HG02852 (cell line): ENCODE data around the gene CEBPZOS.
"Not testable (repeated sequence)": the region's sequence is repeated elsewhere in the genome, so short reads cannot be mapped to it uniquely, and the experiment has no call there.

ENCODE experiments used
- ATAC-seq: cut with Tn5 transposase; IDR thresholded peaks from one replicate; pipeline ENCODE4 v1.9.1; 2021; ENCODE audit warnings: mild to moderate bottlenecking, moderate library complexity; ENCODE audit not compliant: unreplicated experiment

CEBPZOS gene

DNA sequence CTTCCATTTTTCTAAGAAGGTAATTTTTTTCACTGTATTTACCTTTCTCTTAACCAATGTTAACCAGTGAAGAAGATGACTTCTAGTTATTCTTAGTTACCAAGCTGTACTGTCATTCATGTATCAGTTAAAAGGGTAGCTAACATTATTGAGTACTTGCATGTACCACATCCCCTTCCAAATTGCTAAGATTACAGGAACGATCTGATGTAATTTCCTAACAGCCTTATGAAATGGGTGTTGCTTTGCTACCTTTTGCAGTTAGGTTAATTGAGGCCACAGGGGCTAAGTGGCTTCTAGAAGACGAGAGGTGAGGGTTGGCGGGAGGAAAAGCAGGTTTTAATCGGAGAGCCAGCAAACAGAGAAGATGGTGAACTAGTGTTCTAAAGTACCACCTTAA lies 6.0 kb upstream of the CEBPZOS start:
- ATAC-seq = no peak

DNA sequence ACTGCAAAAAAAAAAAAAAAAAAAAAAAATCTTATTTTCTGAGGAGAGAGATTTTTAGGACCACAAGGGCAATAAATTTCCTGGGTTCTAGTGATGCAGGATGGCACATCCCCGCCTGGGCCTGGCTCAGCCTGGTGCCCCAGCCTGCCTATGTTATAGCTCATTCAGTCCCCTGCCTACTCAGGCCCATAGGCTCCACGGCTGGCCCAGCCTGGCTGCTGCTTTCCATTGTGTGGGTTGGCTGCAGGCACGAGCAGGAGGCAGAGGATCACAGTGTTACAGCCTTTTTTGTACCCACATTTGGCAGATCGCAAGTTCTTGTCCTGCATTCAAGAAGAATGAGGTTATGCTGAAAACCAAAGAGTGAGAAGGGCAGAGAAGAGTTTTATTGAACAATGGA lies 5.0 kb upstream of the CEBPZOS start:
- ATAC-seq = no peak

DNA sequence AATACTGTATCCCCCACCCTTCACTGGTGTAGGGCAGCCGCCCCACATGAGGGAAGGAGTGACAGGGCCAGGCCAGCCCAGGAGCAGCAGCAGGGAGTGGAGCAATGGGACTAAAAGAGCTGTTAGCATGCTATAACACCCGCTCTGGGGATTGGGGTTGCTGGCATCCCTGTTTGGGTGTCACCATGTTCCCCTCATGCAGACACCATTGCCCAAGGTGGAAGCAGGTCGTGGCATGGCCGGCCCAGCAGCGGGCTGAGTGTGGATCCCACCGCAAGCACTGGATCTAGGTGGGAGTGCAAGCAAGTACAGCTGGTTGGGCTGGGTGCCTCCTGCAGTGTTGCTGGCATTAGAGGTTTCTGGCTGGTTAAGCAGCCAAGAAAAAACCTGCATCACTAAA lies 4.5 kb upstream of the CEBPZOS start:
- ATAC-seq = no peak

DNA sequence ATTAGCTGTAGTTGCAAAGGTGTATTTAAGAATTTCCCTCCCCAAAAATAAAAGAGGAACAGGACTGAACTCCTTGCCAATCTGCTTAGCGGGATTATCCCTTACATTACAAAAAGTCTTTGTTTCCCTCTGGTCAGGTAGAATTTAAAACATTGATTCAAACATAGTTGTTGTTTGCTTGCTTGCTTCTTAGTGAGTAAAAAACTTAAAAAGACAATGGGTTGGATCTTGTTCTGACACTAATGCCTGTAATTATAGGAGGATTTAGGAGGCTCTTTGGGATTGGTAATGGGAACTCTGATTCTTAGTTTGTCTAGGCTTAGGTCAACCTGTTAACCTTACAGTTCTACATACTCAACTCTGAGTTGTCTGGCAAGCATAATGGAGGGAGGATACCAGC lies 3.7 kb upstream of the CEBPZOS start:
- ATAC-seq = no peak

DNA sequence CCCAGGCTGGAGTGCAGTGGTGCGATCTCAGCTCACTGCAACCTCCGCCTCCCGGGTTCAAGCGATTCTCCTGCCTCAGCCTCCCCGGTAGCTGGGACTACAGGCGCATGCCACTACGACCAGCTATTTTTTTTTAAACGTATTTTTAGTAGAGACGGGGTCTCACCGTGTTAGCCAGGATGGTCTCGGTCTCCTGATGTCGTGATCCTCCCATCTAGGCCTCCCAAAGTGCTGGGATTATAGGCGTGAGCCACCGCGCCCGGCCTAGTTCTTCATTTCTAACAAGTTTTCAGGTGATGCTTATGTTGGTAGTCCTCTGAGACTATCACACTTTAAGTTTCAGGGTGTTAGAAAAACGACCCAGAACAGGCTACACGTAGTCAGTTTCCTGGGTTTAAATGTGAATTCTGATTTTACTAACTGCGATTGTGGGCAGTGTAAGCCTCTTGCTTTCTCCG lies 405 bp upstream of the CEBPZOS start:
- not testable (repeated sequence) for ATAC-seq

DNA sequence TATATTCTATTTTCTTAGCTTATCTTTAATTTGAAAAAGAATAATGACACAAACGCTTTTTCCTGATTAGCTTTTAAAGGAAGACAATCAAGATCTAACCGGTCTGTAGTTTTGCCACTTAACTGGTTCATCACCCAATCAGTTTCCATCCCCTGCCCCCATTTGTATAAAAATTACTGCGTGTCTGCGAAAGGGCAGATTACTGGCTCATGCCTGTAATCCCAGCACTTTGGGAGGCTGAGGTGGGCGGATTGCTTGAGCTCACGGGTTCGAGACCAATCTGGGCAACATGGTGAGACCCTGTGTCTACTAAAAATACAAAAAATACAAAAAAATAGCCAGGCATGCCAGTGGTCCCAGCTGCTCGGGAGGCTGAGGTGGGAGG lies 2.4 kb downstream of the CEBPZOS start:
- ATAC-seq = no peak

DNA sequence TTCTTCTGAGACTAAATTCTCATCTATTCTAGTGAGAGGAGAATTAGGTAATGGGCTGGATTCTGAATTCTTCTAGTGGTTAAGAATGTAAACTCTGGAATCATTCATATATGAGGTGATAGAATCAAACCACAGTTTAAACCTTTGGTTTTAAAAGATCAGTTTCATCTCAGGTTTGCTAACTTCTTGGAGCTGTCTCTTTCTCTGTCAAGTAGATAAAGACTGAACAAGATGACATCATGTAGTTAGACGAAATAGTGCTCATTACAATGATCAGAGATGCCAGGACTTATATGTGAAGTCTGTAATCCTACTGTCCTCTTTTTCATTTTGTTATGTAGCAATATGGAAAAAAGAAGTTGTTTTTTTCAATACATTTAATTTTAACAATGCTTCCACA lies 4.9 kb downstream of the CEBPZOS start:
- no peak for ATAC-seq

DNA sequence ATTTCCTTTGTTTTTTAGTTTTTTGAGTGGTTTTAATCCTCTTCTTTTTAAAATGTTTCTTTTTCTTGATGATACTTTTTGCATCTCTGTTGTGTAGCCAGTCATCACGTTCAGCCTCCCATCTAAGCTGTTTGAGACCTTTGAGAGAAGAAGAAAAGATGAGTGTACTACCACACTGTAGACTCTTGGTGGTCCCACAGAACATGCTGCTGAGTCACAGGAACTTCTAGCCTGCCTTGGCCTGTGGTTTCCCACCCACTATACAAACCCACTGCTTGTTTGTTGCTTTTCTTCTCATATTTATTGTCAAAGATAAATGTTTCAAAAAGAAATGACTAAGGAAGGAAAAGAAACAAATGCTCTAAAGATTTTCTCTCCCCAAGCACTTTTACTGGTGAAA lies 5.5 kb downstream of the CEBPZOS start:
- no peak for ATAC-seq

DNA sequence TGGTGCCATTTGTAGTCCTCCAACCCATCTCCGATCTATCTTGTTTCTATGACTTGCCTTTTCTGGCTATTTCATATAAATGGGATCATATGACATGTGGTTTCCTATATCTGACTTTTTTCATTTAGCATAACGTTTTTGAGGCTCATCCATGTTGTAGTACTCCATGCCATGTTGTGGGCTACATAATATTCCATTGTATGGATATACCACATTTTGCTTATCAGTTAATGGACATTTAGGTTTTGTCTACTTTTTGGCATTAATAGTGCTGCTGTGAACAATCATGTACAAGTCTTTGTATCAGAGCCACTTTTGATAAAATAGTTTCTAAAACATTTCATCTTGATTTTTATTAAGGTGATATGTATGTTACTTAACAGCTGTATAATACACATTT lies 7.4 kb downstream of the CEBPZOS start:
- no peak for ATAC-seq

DNA sequence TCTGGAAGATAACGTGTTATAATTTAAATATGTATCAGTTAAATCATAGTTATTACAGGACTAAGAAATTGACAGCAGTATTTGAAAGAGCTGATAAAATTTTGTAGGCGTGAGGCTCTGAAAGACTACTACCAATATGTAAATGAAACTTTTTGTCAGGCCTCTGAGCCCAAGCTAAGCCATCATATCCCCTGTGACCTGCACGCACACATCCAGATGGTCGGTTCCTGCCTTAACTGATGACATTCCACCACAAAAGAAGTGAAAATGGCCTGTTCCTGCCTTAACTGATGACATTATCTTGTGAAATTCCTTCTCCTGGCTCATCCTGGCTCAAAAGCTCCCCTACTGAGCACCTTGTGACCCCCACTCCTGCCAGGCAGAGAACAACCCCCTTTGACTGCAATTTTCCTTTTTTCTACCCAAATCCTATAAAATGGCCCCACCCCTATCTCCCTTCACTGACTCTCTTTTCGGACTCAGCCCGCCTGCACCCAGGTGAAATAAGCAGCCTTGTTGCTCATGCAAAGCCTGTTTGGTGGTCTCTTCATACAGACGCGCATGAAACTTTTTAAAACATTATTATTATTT lies 8.9 kb downstream of the CEBPZOS start:
- ATAC-seq = not testable (repeated sequence)

DNA sequence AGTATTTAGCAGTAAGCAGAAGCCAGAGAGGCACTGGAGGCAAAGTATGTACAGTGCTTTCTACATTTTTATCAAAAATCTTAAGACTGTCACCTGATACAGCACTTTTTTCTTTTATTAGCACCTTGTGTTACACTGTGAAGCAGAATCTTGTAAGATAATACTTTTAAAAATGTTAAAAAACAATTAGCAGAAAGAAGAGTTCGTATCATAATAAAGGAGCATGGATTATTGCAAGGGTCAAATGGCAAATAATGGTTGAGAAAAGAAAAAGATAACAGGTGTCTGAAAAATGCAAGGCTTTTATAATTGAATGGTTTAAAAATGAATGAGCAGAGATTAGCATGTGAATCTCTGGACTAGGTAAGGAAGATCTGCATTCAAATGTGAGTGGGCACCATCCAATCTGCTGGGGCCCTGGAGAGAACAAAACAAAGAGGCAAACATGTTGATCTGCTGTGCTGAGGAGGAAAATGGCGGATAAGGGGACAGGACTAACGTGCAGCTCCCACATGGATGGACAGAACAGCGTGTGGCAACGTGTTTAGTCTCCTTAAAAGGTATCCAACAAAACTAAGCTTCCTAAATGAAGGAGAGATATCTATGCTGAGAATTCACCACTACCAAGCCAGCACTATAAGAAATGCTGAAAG lies 9.5 kb downstream of the CEBPZOS start:
- ATAC-seq = no peak

DNA sequence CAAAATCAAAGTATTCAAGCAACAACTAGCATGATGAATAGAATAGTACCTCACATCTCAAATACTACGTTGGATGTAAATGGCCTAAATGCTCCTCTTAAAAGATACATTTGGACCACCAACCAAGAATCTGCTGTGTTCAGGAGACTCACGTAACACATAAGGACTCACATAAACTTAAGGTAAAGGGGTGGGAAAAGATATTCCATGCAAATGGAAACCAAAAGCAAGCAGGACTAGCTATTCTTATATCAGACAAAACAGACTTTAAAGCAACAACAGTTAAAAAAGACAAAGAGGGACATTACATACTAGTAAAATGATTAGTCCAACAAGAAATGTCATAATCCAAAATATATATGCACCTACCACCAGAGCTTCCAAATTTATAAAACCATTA lies 10.5 kb downstream of the CEBPZOS start:
- ATAC-seq = not testable (repeated sequence)

DNA sequence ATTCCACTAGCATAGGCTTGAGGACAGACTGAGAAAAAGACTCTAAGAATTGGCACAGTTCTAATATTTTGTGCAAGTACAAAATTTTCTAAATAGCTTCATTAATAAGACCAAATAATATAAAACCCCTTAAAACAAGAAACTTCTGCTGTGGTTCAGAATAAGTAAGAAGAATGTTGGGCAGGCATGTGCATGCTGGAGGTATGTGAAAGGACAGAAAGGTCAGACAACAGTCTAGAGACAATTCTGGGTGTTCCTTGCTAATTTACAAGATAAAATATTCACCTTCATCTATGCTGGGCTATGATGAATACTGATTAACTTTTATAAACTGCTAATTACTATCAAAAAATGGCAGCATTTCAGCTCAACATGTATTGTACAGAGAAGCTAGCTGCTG lies 14.9 kb downstream of the CEBPZOS start:
- ATAC-seq = no peak

DNA sequence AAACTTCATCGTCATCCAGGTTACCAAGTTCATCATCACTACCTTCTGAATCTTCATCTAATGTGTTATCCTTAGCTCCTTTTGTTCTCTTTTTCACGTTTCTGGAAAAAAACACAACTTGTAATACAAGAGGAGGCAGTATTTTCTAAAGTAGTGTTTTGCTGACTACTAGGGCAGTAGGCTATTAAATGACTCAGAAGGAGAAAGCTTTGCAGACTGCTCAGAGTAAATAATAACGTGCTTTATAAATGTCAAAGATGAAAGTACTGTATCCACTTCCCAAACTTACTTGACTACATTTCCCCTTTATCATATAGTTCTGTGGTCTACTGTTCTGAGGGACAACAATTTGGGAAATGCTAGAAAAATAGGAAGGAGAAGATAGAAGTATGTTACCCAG lies 15.6 kb downstream of the CEBPZOS start:
- ATAC-seq = no peak

DNA sequence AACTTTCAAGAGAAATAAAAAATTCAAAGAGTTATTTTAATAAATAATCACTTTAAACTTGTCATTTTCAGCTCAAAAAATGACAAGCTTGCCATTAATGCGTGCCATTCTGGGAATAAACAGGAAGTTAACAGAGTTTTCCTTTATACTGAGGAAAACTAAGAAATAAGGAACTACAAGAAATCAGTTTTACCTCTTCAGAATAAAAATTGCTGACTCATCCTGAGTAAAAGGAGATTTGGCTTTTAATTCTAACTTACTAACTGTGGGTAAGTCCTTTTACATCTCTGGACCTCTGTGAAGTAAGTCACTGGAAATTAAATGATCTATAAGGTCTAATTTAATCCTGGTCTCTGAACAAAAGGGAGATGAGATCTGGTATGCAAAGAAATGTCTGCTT lies 19.0 kb downstream of the CEBPZOS start:
- no peak for ATAC-seq

DNA sequence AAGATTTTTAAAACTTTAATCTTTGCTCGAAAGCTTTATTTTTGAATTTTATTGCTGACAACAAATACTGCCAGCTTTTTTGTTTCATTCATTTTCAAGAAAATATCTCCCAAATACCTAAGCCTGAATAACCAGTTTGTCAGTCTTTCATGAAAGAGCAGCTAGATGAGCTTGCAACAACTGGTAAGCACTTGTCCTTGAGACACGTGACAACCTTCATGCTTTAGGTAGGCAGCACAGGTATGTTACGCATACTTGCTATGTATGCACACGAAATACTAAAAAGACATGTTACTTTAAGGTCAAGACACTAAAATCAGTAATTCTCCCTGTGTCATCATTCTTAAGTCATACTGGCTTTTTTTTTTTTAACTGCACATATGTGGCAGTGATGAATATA lies 22.8 kb downstream of the CEBPZOS start:
- no peak for ATAC-seq

DNA sequence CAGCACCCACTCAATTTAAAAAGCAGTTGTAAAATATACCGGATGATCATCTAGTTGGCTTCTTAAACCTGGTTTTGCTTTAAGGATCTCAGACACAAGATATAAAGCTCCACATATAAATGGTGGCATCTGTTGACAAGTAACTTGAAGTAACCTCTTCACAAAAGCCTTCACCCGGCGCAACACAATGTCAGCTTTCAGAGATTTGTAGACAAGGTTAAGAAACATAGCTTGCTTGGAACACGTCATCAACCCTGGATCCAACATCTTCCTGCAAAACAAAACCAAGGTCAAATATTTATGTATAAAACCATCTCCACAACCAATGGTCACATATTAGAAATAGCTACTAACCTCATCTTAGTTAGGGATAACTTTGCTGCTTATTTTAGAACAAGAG lies 26.8 kb downstream of the CEBPZOS start:
- ATAC-seq = no peak

DNA sequence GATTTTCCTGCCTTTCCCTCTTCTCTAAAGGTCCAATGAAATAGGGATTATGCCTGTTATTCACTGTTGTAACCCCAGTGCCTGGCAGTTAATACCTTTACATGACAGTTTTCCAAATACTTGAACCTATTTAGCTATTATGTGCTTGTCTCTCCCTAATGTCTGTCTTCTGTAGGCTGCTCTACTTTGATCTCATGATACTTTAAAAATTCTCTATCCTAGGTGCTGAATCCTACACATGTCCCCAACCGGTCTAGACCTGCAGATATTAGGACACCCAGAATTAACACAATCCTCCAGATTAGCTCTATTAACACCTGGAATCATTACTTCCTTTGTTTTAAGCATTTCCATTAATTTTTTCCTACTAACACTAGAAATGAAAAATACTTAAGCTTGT lies 27.8 kb downstream of the CEBPZOS start:
- ATAC-seq = no peak

DNA sequence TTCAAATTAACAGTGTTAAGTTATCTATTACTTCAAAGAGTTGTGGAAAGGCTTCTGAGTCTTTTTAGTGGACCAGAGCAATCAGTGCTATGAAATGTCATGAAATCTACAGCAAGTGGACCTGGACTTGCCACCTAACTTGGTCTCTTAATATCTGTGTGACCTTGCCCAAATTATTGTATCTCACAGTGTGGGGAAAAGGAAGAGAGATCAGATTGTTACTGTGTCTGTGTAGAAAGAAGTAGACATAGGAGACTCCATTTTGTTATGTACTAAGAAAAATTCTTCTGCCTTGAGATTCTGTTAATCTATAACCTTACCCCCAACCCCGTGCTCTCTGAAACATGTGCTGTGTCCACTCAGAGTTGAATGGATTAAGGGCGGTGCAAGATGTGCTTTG lies 28.8 kb downstream of the CEBPZOS start:
- ATAC-seq = not testable (repeated sequence)

DNA sequence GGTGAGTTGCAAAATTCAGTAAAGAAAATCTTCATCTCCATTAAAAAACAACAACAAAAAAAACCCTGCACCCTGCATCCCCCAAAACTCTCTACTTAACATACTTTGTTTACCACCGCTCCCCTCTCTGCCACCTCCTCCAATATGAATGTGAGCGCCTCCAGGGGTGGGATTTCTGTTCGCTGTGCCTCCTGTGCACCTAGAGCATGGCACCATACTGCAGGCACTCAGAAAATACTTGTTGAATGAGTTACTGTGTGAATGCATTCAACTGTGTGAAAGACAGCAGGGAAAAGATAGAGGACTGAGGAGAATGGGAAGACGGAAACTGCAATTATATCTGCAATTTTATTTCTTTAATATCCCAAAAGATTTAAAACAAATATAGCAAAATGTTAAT lies 30.6 kb downstream of the CEBPZOS start:
- ATAC-seq = no peak

DNA sequence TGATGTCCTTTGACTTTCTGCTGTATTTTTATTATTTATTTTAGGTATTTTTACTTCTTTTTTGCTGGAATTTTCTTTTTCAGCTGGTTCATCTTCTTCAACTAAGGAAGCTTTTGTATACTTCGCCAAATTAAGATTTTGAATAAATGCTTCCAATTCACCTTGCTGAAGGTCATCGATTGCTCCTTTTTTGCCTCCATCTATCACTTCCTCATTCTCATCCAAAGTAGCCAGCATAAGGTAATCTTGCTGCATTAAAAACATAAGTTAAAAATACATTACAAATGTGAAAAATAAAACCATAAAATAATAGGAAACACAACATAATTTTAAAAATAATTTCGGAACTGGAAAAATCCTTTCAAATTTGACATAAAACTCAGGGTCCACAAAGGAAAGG lies 32.5 kb downstream of the CEBPZOS start:
- no peak for ATAC-seq

DNA sequence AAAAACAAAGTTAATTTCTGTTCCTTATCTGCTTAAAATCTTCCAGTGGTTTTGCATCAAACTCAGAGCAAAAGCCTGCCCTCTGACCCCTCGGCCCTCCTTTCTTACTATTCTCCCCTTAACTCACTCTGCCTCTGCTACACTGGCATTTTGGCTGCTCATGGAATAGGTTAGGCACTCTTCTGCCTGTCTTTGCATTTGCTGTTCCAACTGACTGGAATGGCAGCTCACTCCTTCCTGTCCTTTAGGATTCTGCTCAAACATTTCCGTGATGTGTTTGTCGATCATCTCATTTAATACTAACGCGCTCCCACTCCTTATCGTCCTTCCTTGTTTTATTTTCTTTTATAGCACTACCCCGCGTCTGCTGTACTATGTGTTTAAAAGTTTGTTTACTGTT lies 34.3 kb downstream of the CEBPZOS start:
- ATAC-seq = no peak
